CD4-positive, alpha-beta T cell (primary cell): ENCODE results near the gene G3BP1. TPM values are rescaled to one million over a fixed set of nuclear protein-coding genes. Genes with fewer than 3 reads are reported as not detected.
"Not testable (repeated sequence)": the region's sequence is repeated elsewhere in the genome, so short reads cannot be mapped to it uniquely, and the experiment has no call there.

Source experiments
- ATAC-seq: fragments of 200-7000 bp; cut with Tn5 transposase; one replicate; pipeline ENCODE4 v1.10.0; 2022; ENCODE audit warnings: mild to moderate bottlenecking; ENCODE audit not compliant: poor library complexity
- CTCF ChIA-PET: fragments of 350-600 bp; sonication (Branson Sonifier 250); formaldehyde crosslinking; loops from one replicate; lab custom pipeline; 2021; ENCODE audit warnings: antibody characterized with exemption, inconsistent platforms; lab: Charles Lee
- POLR2A ChIA-PET: fragments of 350-600 bp; sonication (Branson Sonifier 250); formaldehyde crosslinking; loops from one replicate; lab custom pipeline; 2021; ENCODE audit warnings: antibody characterized with exemption, inconsistent platforms; lab: Charles Lee
- DNase-seq, 14 experiments: peaks; one replicate each; pipeline ENCODE4 v3.0.0-alpha.2; 2013 to 2020; ENCODE audit warnings: mixed read lengths in 2 of 14
- H3K27ac ChIP-seq, 2 donors: one replicate each; pipeline versions ENCODE4 v1.5.1 to v1.7.0; 2013; ENCODE audit warnings: low read length in 2 of 2, low read depth in 1 of 2, mild to moderate bottlenecking in 1 of 2
- H3K27me3 ChIP-seq, 2 experiments: 1 replicate in 1 of 2; 2 replicates in 1 of 2; pipeline versions ENCODE4 v1.6.1 to v1.7.0; 2013; ENCODE audit warnings: low read length in 2 of 2, control low read depth in 1 of 2, mild to moderate bottlenecking in 1 of 2, moderate library complexity in 1 of 2; ENCODE audit not compliant: insufficient read depth in 2 of 2, control insufficient read depth in 1 of 2
- H3K36me3 ChIP-seq: one replicate; pipeline ENCODE4 v1.6.1; 2013; ENCODE audit warnings: low read length, control low read depth; ENCODE audit not compliant: insufficient read depth
- H3K4me1 ChIP-seq: one replicate; pipeline ENCODE4 v1.6.1; 2013; ENCODE audit warnings: low read length, control low read depth; ENCODE audit not compliant: insufficient read depth
- H3K4me3 ChIP-seq: one replicate; pipeline ENCODE4 v1.5.1; 2013; ENCODE audit warnings: mild to moderate bottlenecking, low read length, moderate library complexity
- H3K9me3 ChIP-seq, 2 experiments: 1 replicate in 1 of 2; 2 replicates in 1 of 2; pipeline versions ENCODE4 v1.6.1 to v1.7.0; 2013; ENCODE audit warnings: low read length in 2 of 2, mild to moderate bottlenecking in 2 of 2, control low read depth in 1 of 2, moderate library complexity in 1 of 2; ENCODE audit not compliant: control insufficient read depth in 1 of 2, insufficient read depth in 1 of 2
- H3K27ac Mint-ChIP-seq: one replicate; pipeline ENCODE4 v1.8.0; 2020; ENCODE audit warnings: mixed read lengths
- H3K27me3 Mint-ChIP-seq: one replicate; pipeline ENCODE4 v1.8.0; 2021; ENCODE audit warnings: mixed read lengths
- H3K36me3 Mint-ChIP-seq: one replicate; pipeline ENCODE4 v1.8.0; 2021; ENCODE audit warnings: low read depth, mixed read lengths
- H3K4me1 Mint-ChIP-seq: one replicate; pipeline ENCODE4 v1.8.0; 2021; ENCODE audit warnings: low read depth, mixed read lengths
- H3K4me3 Mint-ChIP-seq: one replicate; pipeline ENCODE4 v1.8.0; 2020; ENCODE audit warnings: mild to moderate bottlenecking, mixed read lengths
- H3K9me3 Mint-ChIP-seq: one replicate; pipeline ENCODE4 v1.8.0; 2020; ENCODE audit warnings: mixed read lengths
- CTCF ChIP-seq: fragments of 200-600 bp; IDR thresholded peaks from one replicate; pipeline ENCODE4 v1.8.0; 2022; ENCODE audit warnings: antibody characterized with exemption, mild to moderate bottlenecking
- intact Hi-C, 2 experiments: fragments of 100-400 bp; cut with DNase I in 1 of 2; cut with micrococcal nuclease in 1 of 2; formaldehyde crosslinking; loops; one replicate each; pipeline versions ENCODE4 v1.15.1 to v1.9.0; 2023 to 2025; cut with DNase I, micrococcal nuclease
- total RNA-seq, 174 experiments: library from RNA in 2 of 174; stranded (reverse) in 2 of 174; gene quantifications; one replicate each; pipeline ENCODE4 v1.2.3 and lab custom pipeline; 2021 to 2026

G3BP1 gene
- total RNA-seq, 2 experiments from 2014 or later, result 82.3 to 83.9 TPM

GRCh38 chr5:151822141-151822540 lies 50.4 kb downstream of the G3BP1 start:
- H3K27ac Mint-ChIP-seq, result no peak overlapping the region
- POLR2A ChIA-PET, result no interaction called here

GRCh38 chr5:151825445-151825844 lies 53.7 kb downstream of the G3BP1 start:
- DNase-seq (peak in 9 of 14 experiments; percentile 5 to 68 (median 15)), ATAC-seq (no peak)
- peaks cover 4% of the 10 kb centered on the region for H3K9me3 Mint-ChIP-seq
- TF ChIP-seq CTCF, result peak; percentile 79
- Histone ChIP-seq H3K27me3 (no peaks in the 10 kb centered on the region), H3K4me1 (peaks cover 3% of the 10 kb centered on the region), H3K9me3 (no peaks in the 10 kb centered on the region), H3K36me3 (no peaks in the 10 kb centered on the region), H3K27ac (no peak overlapping the region), H3K4me3 (no peak overlapping the region)
- POLR2A ChIA-PET, result interaction anchor here (0.6 to 0.8 kb wide), 2 partner anchors 201 to 680 kb away, joined by 4 read pairs; no protein-coding TSS in a partner anchor
- CTCF ChIA-PET, result interaction anchor here (0.8 to 2.1 kb wide), 4 partner anchors 10 to 346 kb away, joined by 3 to 45 read pairs (median 4); no protein-coding TSS in a partner anchor
- peaks cover 42% of the 10 kb centered on the region for H3K36me3 Mint-ChIP-seq
- intact Hi-C loops, result loop anchor here (1.0 to 10.0 kb wide), 4 partner anchors 318 to 681 kb away; no protein-coding TSS in a partner anchor
- H3K4me3 Mint-ChIP-seq, result no peak overlapping the region
- no peaks in the 10 kb centered on the region for H3K27me3 Mint-ChIP-seq
- peaks cover 22% of the 10 kb centered on the region for H3K4me1 Mint-ChIP-seq
- no peak overlapping the region for H3K27ac Mint-ChIP-seq

More at GRCh38 chr5:151822141-151822540, 50.4 kb downstream of the G3BP1 start:
- no peak overlapping the region for H3K4me3 ChIP-seq
- ATAC-seq (no peak), DNase-seq (no peak)
- H3K4me3 Mint-ChIP-seq, result no peak overlapping the region
- no peaks in the 10 kb centered on the region for H3K4me1 ChIP-seq
- peaks cover 4% of the 10 kb centered on the region for H3K4me1 Mint-ChIP-seq
- no peak for TF ChIP-seq CTCF
- no peak overlapping the region for H3K27ac ChIP-seq
- H3K36me3 ChIP-seq, result no peaks in the 10 kb centered on the region
- intact Hi-C loops, result loop anchor here in 1 of 2 experiments (10.0 kb wide), 1 partner anchor 453 kb away; no protein-coding TSS in a partner anchor
- no peaks in the 10 kb centered on the region for H3K27me3 Mint-ChIP-seq
- H3K36me3 Mint-ChIP-seq, result peaks cover 14% of the 10 kb centered on the region
- H3K9me3 ChIP-seq, result no peaks in the 10 kb centered on the region
- CTCF ChIA-PET, result no interaction called here
- H3K27me3 ChIP-seq, result no peaks in the 10 kb centered on the region
- H3K9me3 Mint-ChIP-seq, result no peaks in the 10 kb centered on the region

GRCh38 chr5:151829370-151829769 lies 57.6 kb downstream of the G3BP1 start:
- TF ChIP-seq CTCF, result no peak
- Mint-ChIP-seq H3K27me3 (no peaks in the 10 kb centered on the region), H3K9me3 (peaks cover 14% of the 10 kb centered on the region), H3K27ac (no peak overlapping the region), H3K4me3 (no peak overlapping the region), H3K4me1 (peaks cover 35% of the 10 kb centered on the region), H3K36me3 (peaks cover 76% of the 10 kb centered on the region)
- Histone ChIP-seq H3K4me3 (no peak overlapping the region), H3K27me3 (no peaks in the 10 kb centered on the region), H3K36me3 (no peaks in the 10 kb centered on the region), H3K9me3 (peaks cover 10 to 17% of the 10 kb centered on the region in 2 experiments), H3K27ac (no peak overlapping the region), H3K4me1 (peaks cover 18% of the 10 kb centered on the region)
- ATAC-seq, result no peak
- CTCF ChIA-PET, result interaction anchor here (4.1 kb wide), 1 partner anchor 314 kb away, joined by 11 read pairs; no protein-coding TSS in a partner anchor
- POLR2A ChIA-PET, result interaction anchor here (1.0 kb wide), 1 partner anchor 314 kb away, joined by 3 read pairs; no protein-coding TSS in a partner anchor
- no peak for DNase-seq
- intact Hi-C loops, result loop anchor here in 1 of 2 experiments (10.0 kb wide), 1 partner anchor 445 kb away; no protein-coding TSS in a partner anchor

- Histone ChIP-seq H3K9me3 (peaks cover 22 to 23% of the 10 kb centered on the region in 2 experiments), H3K4me1 (peaks cover 18% of the 10 kb centered on the region)
- Mint-ChIP-seq H3K9me3 (peaks cover 22% of the 10 kb centered on the region), H3K4me1 (peaks cover 31% of the 10 kb centered on the region), H3K36me3 (peaks cover 78% of the 10 kb centered on the region)
- CTCF ChIA-PET, DNase-seq, H3K4me3 ChIP-seq, H3K27ac Mint-ChIP-seq, H3K27ac ChIP-seq, POLR2A ChIA-PET, H3K36me3 ChIP-seq, ATAC-seq, H3K4me3 Mint-ChIP-seq, intact Hi-C loops, H3K27me3 ChIP-seq, H3K27me3 Mint-ChIP-seq: not testable (repeated sequence)
Measured at GRCh38 chr5:151832843-151833242, 61.1 kb downstream of the G3BP1 start.
